Urinary bladder (tissue), 4 donors: ENCODE results near the gene MICAL1. TPM values are rescaled to one million over a fixed set of nuclear protein-coding genes. Genes with fewer than 3 reads are reported as not detected.

Source experiments
- DNase-seq: peaks from one replicate; pipeline ENCODE4 v3.0.0-alpha.2; 2015; ENCODE audit errors: extremely low spot score
- H3K27ac ChIP-seq: one replicate; pipeline ENCODE4 v1.5.1; 2013; ENCODE audit warnings: low read depth, mild to moderate bottlenecking, moderate library complexity
- H3K36me3 ChIP-seq: one replicate; pipeline ENCODE4 v1.6.1; 2013; ENCODE audit warnings: mild to moderate bottlenecking, moderate library complexity; ENCODE audit not compliant: insufficient read depth
- H3K4me1 ChIP-seq: one replicate; pipeline ENCODE4 v1.6.1; 2013; ENCODE audit warnings: mild to moderate bottlenecking, moderate library complexity; ENCODE audit not compliant: insufficient read depth
- H3K4me3 ChIP-seq: one replicate; pipeline ENCODE4 v1.5.1; 2013; ENCODE audit warnings: low read depth, low read length
- WGBS: extraction: QIAGEN DNeasy Blood & Tissue Kit; methylation state at CpG from one replicate; pipeline ENCODE4 v1.1.7; 2013; 5-methylcytosine and 5-hydroxymethylcytosine counted together
- polyA plus RNA-seq: library from polyadenylated mRNA; stranded (reverse); fragments of 200-250 nt; gene quantifications from one replicate; pipeline ENCODE4 v1.2.3, GENCODE V29; 2013
- total RNA-seq: library from RNA; depleted of rRNA; stranded (reverse); fragments of >200 nt; gene quantifications from one replicate; pipeline ENCODE4 v1.2.3, GENCODE V29; 2014
- donor health status: healthy with polysubstance abuse.
- donor health status: healthy.

Gene MICAL1
- total and polyA plus RNA-seq, 2 donors = 25.5 to 83.8 TPM

- Histone ChIP-seq H3K27ac (no peak overlapping the region), H3K4me3 (no peak overlapping the region), H3K36me3 (no peaks in the 10 kb centered on the region), H3K4me1 (no peaks in the 10 kb centered on the region)
- DNase-seq = no peak
- 43% methylated on average over 1 of the region's 1 CpG for WGBS
Observed at GRCh38 chr6:109420751-109421150, 34.8 kb downstream of the MICAL1 start.

GRCh38 chr6:109417646-109418045 lies 37.9 kb downstream of the MICAL1 start:
- Histone ChIP-seq H3K4me3 (no peak overlapping the region), H3K27ac (no peak overlapping the region), H3K36me3 (no peaks in the 10 kb centered on the region), H3K4me1 (no peaks in the 10 kb centered on the region)
- no peak for DNase-seq
- WGBS = 92% methylated on average over 4 of the region's 4 CpGs

GRCh38 chr6:109411034-109411433 lies 44.5 kb downstream of the MICAL1 start:
- DNase-seq = no peak
- no peak overlapping the region for H3K27ac ChIP-seq
- H3K4me3 ChIP-seq = no peak overlapping the region
- H3K36me3 ChIP-seq = no peaks in the 10 kb centered on the region
- no peaks in the 10 kb centered on the region for H3K4me1 ChIP-seq
- WGBS = 97% methylated on average over 2 of the region's 2 CpGs

- Histone ChIP-seq H3K4me3 (no peak overlapping the region), H3K4me1 (no peaks in the 10 kb centered on the region), H3K27ac (no peak overlapping the region), H3K36me3 (no peaks in the 10 kb centered on the region)
- no peak for DNase-seq
- WGBS = 86% methylated on average over 4 of the region's 4 CpGs
Observed at GRCh38 chr6:109406196-109406595, 49.4 kb downstream of the MICAL1 start.

- 75% methylated on average over 4 of the region's 4 CpGs for WGBS
- no peak for DNase-seq
Observed at GRCh38 chr6:109397020-109397419, 58.6 kb downstream of the MICAL1 start.

GRCh38 chr6:109396046-109396718 lies 59.4 kb downstream of the MICAL1 start:
- Histone ChIP-seq H3K27ac (no peak overlapping the region), H3K4me3 (no peak overlapping the region), H3K4me1 (no peaks in the 10 kb centered on the region), H3K36me3 (peaks cover 2% of the 10 kb centered on the region)
- 94% methylated on average over 12 of the region's 12 CpGs for WGBS
- DNase-seq = no peak

More at GRCh38 chr6:109397020-109397419, 58.6 kb downstream of the MICAL1 start:
- Histone ChIP-seq H3K36me3 (peaks cover 2% of the 10 kb centered on the region), H3K27ac (no peak overlapping the region), H3K4me1 (no peaks in the 10 kb centered on the region), H3K4me3 (no peak overlapping the region)

Other genes with a start within 250 kb of the MICAL1 start
- 327 TPM for gene CD164, start 73.3 kb downstream of the MICAL1 start, total RNA-seq
- gene CD164, start 73.3 kb downstream of the MICAL1 start, polyA plus RNA-seq = 221 TPM
- gene PPIL6, start 15.1 kb downstream of the MICAL1 start, total RNA-seq = 11.9 TPM
- 4.3 TPM for gene PPIL6, start 15.1 kb downstream of the MICAL1 start, polyA plus RNA-seq
- 9.1 TPM for gene SMPD2, start 15.0 kb downstream of the MICAL1 start, total RNA-seq
- gene SMPD2, start 15.0 kb downstream of the MICAL1 start, polyA plus RNA-seq = 9.5 TPM
- gene ZBTB24, start 27.4 kb upstream of the MICAL1 start, total RNA-seq = 12.0 TPM
- 4.3 TPM for gene ZBTB24, start 27.4 kb upstream of the MICAL1 start, polyA plus RNA-seq
- gene AK9, start 235.4 kb upstream of the MICAL1 start, total RNA-seq = 15.4 TPM
- gene AK9, start 235.4 kb upstream of the MICAL1 start, polyA plus RNA-seq = 7.3 TPM
- 24.5 TPM for gene FIG4, start 235.5 kb upstream of the MICAL1 start, total RNA-seq
- gene FIG4, start 235.5 kb upstream of the MICAL1 start, polyA plus RNA-seq = 11.8 TPM